Airway epithelial cell (primary cell): Measurements from ENCODE around the gene FAM180B. TPM values are rescaled to one million over a fixed set of nuclear protein-coding genes. Genes with fewer than 3 reads are reported as not detected.

Source experiments
- total RNA-seq: library from RNA; depleted of rRNA; stranded (reverse); fragments of >200 nt; gene quantifications from 2 replicates; pipeline ENCODE4 v1.2.3, GENCODE V29; 2015

The FAM180B gene, protein sequence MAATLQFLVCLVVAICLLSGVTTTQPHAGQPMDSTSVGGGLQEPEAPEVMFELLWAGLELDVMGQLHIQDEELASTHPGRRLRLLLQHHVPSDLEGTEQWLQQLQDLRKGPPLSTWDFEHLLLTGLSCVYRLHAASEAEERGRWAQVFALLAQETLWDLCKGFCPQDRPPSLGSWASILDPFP
- total RNA-seq: not detected in 2 replicates

DNA sequence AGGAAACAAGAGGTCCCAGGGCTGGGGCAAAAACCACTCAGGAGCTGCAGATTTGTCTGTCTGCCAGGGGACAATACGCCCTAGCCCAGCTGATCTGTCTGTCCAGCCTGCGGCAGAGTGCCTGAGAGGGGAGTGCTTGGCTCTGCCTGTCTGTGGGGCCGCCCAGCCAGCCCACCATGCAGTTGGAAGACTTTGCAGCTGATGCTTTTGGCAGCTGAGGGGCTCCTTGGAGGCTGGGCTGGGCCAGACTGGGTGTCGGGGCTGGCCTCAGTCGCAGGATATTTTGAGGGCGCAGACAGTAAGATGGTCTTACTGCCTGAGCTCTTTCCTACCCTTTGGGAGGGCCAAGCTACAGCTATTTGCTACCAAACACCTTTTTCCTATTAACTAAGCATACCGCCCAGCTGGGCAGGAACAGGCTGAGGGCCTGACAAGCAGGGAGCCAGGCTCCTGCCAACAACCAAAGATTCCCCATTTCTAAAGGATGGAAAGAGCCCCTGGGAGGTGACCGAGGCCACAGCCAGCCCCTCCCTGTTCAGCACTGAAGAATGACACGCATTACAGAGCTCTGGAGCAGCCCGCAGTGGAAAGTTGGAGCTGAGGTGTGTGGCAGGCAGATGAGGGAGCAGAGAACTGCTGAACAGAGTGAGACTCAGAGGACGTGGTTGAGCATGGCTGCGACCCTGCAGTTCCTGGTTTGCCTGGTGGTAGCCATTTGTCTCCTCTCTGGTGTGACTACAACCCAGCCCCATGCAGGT is at the start of gene FAM180B:
TSS of gene FAM180B (plus strand) at position 581 of the 758 bp plus-strand sequence. CDS start at position 672, 91 bp downstream.

DNA sequence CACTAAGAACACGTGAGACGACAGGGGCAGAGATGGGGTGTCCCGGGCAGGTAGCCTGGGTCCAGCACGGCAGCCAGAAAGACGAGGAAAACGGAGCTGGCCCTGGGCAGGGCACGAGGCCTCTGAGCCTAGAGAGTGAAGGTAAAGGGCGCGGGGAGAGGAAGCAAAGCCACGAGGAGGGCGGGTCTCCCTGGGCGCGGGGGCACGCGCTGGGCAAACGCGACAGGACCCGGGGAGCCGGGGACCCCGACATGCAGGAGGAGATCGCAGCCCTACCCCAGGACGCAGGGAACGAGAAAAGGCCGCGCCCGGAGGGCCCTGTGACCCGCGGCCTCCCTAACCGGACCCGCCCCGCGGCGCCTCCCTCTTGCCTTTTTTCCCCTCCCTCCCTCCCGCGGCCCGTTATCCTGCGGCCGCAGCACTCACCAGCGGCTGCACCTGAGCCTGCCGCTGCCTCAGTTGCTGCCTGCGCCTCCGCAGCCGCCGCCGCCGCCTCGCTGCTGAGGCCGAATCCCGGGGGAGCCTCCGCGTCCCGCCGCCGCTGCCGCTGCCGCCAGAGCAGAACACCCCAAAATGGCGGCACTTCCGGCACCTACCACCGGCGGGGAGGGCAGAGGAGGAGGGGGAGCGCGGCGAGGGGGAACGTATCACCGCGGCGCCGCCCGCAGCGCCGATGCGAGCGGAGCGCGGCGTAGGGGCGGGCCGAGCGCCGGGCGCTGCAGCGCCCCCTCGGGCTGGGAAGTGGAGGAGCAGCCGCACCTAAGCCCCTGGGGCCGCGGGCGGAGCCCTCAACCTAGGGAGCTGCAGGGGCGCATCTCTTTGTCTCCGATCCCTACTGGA is 33.7 kb upstream of the FAM180B start, which contains the start of gene CELF1:
TSS of gene CELF1 (minus strand) at position 567 of the 840 bp plus-strand sequence. CDS start 53,609 bp downstream, outside the sequence.

DNA sequence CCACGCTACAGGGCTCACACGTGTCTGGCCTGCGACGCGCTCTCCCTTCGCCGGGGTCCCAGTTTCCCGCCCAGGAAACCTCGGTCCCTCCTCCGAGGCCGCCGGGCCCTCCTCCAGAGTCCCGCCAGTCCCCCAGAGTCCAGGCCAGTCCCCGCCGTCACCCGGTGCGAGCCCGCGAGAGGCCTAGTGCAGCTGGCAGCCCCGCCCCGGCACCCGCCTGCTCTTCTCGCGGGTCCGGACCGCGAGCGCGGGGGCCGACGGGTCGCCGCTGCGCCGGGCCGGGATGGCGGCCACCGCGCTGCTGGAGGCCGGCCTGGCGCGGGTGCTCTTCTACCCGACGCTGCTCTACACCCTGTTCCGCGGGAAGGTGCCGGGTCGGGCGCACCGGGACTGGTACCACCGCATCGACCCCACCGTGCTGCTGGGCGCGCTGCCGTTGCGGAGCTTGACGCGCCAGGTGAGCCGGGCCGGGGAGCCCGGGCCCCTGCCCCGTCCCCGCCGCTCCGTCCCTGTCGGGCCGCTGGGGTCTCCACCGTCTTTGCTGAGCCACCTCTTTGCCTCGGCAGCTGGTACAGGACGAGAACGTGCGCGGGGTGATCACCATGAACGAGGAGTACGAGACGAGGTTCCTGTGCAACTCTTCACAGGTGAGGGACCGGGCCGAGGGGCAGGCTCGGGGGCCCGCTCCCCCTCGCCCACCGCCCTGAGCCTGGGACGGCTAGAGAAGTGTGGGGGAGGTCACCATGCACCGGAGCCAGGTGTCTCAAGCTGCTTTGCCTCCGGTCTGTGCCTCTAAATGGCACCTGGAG is 20.9 kb upstream of the FAM180B start, which contains the start of gene PTPMT1:
TSS of gene PTPMT1 (plus strand) at position 260 of the 809 bp plus-strand sequence. CDS start at position 284, 24 bp downstream.

DNA sequence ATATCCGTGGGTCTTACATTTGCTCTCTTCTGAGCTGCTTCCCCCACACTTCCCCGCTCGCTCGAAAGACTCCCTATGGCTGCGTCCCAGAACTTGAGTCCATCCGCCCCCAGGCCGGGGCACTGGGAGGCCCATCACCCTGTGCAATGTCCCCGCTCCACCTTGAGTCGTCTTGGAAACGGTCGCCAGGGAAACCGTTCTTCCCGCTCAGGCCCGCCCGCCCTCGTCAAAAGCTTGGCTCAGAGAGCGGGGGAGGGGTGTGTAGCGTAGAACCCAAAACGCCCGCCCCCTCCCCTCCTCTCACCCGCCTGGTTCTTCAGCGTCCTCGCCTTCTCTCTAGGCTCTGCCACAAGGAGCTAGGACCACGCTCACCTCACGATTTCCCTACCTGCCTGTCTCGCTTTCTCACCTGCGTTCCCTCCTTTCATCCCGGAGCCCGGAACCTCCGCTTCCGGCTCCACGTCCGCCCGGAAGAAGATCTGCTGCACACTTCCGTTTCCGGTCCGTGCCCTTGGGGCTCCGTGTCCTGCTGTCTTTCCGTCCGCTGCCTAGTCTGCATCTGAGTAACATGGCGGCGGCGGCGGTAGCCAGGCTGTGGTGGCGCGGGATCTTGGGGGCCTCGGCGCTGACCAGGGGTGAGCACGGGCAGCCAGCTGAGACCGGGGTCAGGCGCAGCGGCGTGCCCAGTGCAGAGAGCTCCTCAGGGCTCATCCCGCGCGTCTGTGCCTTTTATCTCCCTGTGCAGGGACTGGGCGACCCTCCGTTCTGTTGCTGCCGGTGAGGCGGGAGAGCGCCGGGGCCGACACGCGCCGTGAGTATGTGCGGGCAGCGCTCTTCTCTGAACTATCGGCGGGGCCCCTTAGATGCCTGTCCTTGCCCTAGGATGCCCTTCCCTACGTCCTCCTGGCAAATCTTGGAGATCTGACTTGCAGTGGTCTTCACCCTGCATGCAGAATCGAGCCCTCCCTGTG is 7.7 kb upstream of the FAM180B start, which contains the start of the genes KBTBD4 and NDUFS3:
TSS of gene KBTBD4 (minus strand) at position 447 of the 971 bp plus-strand sequence. CDS start at position 428, 19 bp downstream.
TSS of gene NDUFS3 (plus strand) at position 551 of the 971 bp plus-strand sequence. CDS start at position 569, 18 bp downstream.

DNA sequence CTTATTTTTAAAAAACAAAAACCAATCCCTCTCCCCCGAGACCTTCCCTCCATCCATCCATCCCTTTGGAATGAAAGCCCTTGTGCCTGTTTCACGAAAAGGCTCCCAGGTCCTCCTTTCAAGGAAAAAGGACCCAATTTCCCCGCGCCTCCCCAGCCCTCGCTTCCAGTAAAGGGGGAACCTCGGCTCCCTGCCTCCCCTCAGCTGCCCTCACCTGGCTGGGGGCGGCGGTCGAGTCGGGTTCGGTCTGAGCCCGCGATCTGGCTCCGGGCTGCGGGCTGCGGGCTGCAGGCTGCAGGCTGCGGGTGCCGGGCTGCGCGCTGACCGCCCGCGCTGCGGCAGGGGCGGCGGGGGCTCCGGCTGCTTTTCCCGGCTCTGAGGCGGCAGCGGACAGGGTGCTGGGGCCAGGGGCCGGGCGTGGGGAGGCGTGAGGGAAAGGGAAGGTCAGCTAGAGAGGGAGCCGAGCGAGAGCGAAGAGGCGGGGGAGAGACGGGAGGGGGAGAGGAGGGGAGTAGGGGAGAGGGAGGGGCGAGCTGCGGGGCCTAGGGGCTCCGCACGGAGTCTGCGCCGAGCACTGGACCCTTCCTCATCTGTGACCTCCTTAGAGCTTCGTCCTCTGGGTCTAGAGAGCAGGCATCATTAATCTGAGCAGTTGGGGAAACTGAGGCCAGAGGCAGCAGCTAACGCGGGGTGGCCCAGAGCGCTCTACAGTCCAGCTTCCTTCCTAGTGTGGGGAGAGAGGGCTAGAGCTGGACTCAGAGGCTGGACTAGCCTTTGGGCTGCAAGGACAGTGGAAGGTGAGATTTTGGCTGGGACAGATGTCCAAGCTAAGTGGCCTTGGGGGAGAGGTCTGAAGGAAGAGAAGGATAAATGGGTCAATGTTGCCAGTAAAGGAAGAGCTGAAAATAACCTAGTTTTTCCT is 7.7 kb downstream of the FAM180B start, which contains the start of gene C1QTNF4:
TSS of gene C1QTNF4 (minus strand) at position 478 of the 922 bp plus-strand sequence. CDS start 3,601 bp downstream, outside the sequence.

Other genes with a start within 250 kb of the FAM180B start
- gene MYBPC3, start 234.0 kb upstream of the FAM180B start, total RNA-seq: not detected in 2 replicates
- gene SPI1, start 208.1 kb upstream of the FAM180B start, total RNA-seq: not detected in 2 replicates
- gene SLC39A13, start 178.1 kb upstream of the FAM180B start, total RNA-seq: 48.3 and 50.5 TPM in 2 replicates
- 136 and 162 TPM in 2 replicates for gene PSMC3, start 160.2 kb upstream of the FAM180B start, total RNA-seq
- gene RAPSN, start 137.5 kb upstream of the FAM180B start, total RNA-seq: not detected in 2 replicates
- gene CELF1, start 33.5 kb upstream of the FAM180B start, total RNA-seq: 41.8 and 52.2 TPM in 2 replicates
- 126 and 182 TPM in 2 replicates for gene PTPMT1, start 21.1 kb upstream of the FAM180B start, total RNA-seq
- gene KBTBD4, start 7.7 kb upstream of the FAM180B start, total RNA-seq: 12.2 and 19.5 TPM in 2 replicates
- gene NDUFS3, start 7.6 kb upstream of the FAM180B start, total RNA-seq: 92.2 and 107 TPM in 2 replicates
- 0.09 and 0.92 TPM in 2 replicates for gene C1QTNF4, start 7.7 kb downstream of the FAM180B start, total RNA-seq
- gene MTCH2, start 55.9 kb downstream of the FAM180B start, total RNA-seq: 103 and 173 TPM in 2 replicates
- gene AGBL2, start 128.7 kb downstream of the FAM180B start, total RNA-seq: 0.19 and 1.4 TPM in 2 replicates
- 39.3 and 48.8 TPM in 2 replicates for gene FNBP4, start 180.7 kb downstream of the FAM180B start, total RNA-seq